GM04503 (cell line): ENCODE measurements around the gene PCDHA7.
"Not testable (repeated sequence)": the region's sequence is repeated elsewhere in the genome, so short reads cannot be mapped to it uniquely, and the experiment has no call there.

Experiments
- DNase-seq: peaks from one replicate; pipeline ENCODE4 v3.0.0-alpha.2; 2012; ENCODE audit warnings: low read depth

PCDHA7 gene

DNA sequence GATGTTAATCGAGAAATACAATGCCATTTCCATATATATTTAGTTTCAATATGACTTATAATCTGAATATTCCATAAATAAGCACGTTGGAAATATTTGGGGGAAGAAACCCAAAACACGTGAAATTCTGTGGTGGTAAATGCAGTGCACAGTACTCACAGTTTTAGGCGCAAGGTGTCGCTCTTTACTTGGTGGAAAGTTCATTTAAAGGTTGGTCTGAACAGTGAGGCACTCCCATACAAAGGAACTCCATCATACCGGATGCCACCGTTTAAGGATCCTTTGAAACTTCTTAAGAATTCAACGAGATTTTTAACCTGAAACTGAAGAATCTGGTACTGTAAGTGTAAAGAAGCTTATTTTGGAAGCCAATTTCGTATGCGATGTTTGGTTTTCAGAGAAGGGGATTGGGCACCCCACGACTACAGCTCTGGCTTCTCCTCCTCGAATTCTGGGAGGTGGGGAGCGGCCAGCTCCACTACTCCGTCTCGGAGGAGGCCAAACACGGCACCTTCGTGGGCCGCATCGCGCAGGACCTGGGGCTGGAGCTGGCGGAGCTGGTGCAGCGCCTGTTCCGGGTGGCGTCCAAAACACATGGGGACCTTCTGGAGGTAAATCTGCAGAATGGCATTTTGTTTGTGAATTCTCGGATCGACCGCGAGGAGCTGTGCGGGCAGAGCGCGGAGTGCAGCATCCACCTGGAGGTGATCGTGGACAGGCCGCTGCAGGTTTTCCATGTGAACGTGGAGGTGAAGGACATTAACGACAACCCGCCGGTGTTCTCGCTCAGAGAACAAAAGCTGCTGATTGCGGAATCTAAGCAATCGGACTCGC, 34.9 kb downstream of the PCDHA7 start, which contains the start of gene PCDHA11:
Gene PCDHA11 (plus strand): TSS at position 237 of the 834 bp plus-strand sequence. CDS start 147 bp downstream, at position 384.
- DNase-seq, result no peak

DNA sequence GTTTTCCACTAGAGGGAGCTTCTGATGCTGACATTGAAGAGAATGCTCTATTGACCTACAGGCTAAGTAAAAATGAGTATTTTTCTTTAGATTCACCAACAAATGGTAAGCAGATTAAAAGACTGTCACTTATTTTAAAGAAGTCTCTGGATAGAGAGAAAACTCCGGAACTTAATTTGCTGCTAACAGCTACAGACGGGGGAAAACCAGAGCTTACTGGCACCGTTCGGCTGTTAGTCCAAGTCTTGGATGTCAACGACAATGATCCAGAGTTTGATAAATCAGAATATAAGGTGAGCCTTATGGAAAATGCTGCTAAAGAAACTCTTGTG, 35.5 kb downstream of the PCDHA7 start:
- no peak for DNase-seq

- no peak for DNase-seq
Observed at GRCh38 chr5:140870221-140871201, 36.4 kb downstream of the PCDHA7 start.

DNA sequence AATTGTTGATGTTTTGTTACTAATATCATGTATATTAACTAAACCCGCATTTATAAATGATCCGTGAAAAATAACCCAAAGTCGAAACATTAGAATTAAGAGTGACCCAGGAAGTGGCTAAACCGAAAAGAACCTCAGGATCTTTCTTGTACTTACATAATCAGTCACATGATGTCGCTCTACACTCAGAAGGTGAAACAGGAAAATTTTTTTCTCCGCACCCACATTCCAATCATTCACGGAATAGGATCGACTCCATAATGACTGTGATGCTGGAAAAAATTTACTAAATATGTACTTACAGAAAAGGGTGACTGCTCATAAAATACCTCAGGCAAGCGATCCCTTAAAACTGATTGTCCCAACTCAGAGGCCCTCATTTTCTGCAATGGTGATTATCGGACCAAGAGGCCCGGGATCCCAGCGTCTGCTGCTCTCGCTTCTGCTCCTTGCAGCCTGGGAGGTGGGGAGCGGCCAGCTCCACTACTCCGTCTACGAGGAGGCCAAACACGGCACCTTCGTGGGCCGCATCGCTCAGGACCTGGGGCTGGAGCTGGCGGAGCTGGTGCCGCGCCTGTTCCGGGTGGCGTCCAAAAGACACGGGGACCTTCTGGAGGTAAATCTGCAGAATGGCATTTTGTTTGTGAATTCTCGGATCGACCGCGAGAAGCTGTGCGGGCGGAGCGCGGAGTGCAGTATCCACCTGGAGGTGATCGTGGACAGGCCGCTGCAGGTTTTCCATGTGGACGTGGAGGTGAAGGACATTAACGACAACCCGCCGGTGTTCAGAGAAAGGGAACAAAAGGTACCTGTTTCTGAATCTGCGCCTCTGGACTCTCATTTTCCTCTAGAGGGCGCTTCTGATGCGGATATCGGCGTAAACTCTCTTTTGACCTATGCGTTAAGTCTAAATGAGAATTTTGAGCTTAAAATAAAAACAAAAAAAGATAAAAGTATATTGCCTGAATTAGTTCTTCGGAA, 41.3 kb downstream of the PCDHA7 start, which contains the start of gene PCDHA12:
Gene PCDHA12 (plus strand): TSS at position 224 of the 981 bp plus-strand sequence. CDS start 165 bp downstream, at position 389.
- DNase-seq, result no peak

DNA sequence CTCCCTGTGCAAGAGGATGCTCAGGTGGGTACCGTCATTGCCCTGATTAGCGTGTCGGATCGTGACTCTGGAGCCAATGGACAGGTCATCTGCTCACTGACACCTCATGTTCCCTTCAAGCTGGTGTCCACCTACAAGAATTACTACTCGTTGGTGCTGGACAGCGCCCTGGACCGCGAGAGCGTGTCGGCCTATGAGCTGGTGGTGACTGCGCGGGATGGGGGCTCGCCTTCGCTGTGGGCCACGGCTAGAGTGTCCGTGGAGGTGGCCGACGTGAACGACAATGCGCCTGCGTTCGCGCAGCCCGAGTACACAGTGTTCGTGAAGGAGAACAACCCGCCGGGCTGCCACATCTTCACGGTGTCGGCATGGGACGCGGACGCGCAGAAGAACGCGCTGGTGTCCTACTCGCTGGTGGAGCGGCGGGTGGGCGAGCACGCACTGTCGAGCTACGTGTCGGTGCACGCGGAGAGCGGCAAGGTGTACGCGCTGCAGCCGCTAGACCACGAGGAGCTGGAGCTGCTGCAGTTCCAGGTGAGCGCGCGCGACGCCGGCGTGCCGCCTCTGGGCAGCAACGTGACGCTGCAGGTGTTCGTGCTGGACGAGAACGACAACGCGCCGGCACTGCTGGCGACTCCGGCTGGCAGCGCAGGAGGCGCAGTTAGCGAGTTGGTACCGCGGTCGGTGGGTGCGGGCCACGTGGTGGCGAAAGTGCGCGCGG, 42.6 kb downstream of the PCDHA7 start:
- DNase-seq, result not testable (repeated sequence)

GRCh38 chr5:140877262-140877581, 43.2 kb downstream of the PCDHA7 start:
- no peak for DNase-seq

DNA sequence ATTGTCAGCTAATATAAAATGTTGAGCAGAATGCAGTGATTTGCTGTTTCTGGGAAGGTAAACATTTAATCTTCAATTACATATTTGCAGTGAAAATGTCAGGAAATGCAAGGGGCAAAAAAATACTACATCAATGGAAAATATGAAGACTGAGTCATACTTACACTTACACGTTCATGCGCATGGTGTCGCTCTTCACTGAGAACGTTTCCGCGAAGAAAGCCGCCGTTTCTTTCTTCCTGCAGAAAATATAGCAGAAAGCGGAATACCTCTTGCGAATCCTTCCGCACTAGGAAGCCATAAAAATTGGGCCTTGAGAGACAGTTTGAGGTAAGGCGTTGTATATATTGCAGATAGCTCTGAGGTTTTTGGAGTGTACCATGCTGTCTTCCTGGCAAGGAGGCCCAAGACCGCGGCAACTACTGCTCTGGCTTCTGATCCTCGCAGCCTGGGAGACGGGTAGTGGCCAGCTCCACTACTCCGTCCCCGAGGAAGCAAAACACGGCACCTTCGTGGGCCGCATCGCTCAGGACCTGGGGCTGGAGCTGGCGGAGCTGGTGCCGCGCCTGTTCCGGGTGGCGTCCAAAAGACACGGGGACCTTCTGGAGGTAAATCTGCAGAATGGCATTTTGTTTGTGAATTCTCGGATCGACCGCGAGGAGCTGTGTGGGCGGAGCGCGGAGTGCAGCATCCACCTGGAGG, 48.0 kb downstream of the PCDHA7 start, which contains the start of gene PCDHA13:
Gene PCDHA13 (plus strand): TSS at position 236 of the 702 bp plus-strand sequence. CDS start 145 bp downstream, at position 381.
- no peak for DNase-seq

DNA sequence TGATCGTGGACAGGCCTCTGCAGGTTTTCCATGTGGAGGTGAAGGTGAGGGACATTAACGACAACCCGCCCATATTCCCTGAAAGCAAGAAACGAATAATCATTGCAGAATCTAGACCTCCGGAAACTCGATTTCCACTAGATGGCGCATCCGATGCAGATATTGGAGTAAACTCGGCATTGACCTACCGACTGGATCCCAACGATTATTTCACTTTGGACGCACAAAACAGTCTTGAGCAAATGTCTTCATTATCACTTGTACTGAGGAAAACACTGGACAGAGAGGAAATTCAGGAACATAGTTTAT, 48.5 kb downstream of the PCDHA7 start:
- no peak for DNase-seq

DNA sequence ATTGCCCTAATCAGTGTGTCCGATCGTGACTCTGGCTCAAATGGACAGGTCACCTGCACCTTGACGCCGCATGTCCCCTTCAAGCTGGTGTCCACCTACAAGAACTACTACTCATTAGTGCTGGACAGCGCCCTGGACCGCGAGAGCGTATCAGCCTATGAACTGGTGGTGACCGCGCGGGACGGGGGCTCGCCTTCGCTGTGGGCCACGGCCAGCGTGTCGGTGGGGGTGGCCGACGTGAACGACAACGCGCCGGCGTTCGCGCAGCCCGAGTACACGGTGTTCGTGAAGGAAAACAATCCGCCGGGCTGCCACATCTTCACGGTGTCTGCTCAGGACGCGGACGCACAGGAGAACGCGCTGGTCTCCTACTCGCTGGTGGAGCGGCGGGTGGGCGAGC, 49.3 kb downstream of the PCDHA7 start:
- DNase-seq, result no peak

DNA sequence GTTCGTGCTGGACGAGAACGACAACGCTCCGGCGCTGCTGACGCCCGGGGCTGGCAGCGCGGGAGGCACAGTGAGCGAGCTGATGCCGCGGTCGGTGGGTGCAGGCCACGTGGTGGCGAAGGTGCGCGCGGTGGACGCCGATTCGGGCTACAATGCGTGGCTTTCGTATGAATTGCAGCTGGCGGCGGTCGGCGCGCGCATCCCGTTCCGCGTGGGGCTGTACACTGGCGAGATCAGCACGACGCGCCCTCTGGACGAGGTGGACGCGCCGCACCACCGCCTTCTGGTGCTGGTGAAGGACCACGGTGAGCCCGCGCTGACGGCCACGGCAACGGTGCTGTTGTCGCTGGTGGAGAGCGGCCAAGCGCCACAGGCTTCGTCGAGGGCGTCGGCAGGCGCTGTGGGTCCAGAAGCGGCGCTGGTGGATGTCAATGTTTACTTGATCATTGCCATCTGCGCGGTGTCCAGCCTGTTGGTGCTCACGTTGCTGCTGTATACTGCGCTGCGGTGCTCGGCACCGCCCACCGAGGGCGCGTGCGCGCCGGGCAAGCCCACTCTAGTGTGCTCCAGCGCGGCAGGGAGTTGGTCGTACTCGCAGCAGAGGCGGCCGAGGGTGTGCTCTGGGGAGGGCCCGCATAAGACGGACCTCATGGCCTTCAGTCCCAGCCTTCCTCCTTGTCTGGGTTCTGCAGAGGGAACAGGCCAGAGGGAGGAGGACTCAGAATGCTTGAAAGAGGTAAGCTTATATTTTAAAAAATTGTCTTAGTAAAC, 50.0 kb downstream of the PCDHA7 start:
- DNase-seq, result no peak
